Suprapubic skin (tissue), 4 donors: ENCODE data around the gene DSCAML1. TPM values are rescaled to one million over a fixed set of nuclear protein-coding genes. Genes with fewer than 3 reads are reported as not detected.

Source experiments
- DNase-seq, 2 donors: peaks; one replicate each; pipeline ENCODE4 v3.0.0-alpha.2; 2019; ENCODE audit warnings: low spot score in 2 of 2
- H3K27ac ChIP-seq: fragments of 200-600 bp; sonication (generic); one replicate; pipeline ENCODE4 v1.5.1; 2019
- H3K27me3 ChIP-seq: fragments of 200-600 bp; sonication (generic); one replicate; pipeline ENCODE4 v1.5.1; 2019
- H3K36me3 ChIP-seq: fragments of 200-600 bp; sonication (generic); one replicate; pipeline ENCODE4 v1.5.1; 2019
- H3K4me1 ChIP-seq: fragments of 200-600 bp; sonication (generic); one replicate; pipeline ENCODE4 v1.5.1; 2019
- H3K4me3 ChIP-seq: fragments of 200-600 bp; sonication (generic); one replicate; pipeline ENCODE4 v1.5.1; 2019; ENCODE audit warnings: mild to moderate bottlenecking
- H3K9me3 ChIP-seq: fragments of 200-600 bp; sonication (generic); one replicate; pipeline ENCODE4 v1.5.1; 2019
- EP300 ChIP-seq: sonication (generic); formaldehyde crosslinking; IDR thresholded peaks from one replicate; pipeline ENCODE4 v1.6.1; 2017; ENCODE audit warnings: antibody characterized with exemption
- POLR2A ChIP-seq, 2 donors: fragments of 450-650 bp; IDR thresholded peaks; one replicate each; pipeline ENCODE4 v1.6.1; 2017; ENCODE audit warnings: antibody characterized with exemption in 2 of 2, mild to moderate bottlenecking in 2 of 2, moderate library complexity in 2 of 2
- POLR2AphosphoS5 ChIP-seq, 3 donors: sonication (generic); formaldehyde crosslinking; IDR thresholded peaks; one replicate each; pipeline ENCODE4 v1.6.1; 2017; ENCODE audit warnings: antibody characterized with exemption in 3 of 3
- WGBS: methylation state at CpG from one replicate; pipeline ENCODE4 v1.1.5; 2018; 5-methylcytosine and 5-hydroxymethylcytosine counted together
- total RNA-seq, 4 donors: library from RNA; depleted of rRNA; stranded (reverse); fragments of >200 nt; gene quantifications; one replicate each; pipeline ENCODE4 v1.1.0, GENCODE V29; 2016
- TF ChIP-seq, protein P1 (sequence below), 2 donors: fragments of 200-600 bp in 1 of 2; fragments of 450-650 bp in 1 of 2; sonication (generic) in 1 of 2; IDR thresholded peaks; one replicate each; pipeline ENCODE4 v1.5.1; 2016 to 2019; ENCODE audit warnings: antibody characterized with exemption in 2 of 2, mild to moderate bottlenecking in 1 of 2, moderate library complexity in 1 of 2

Gene DSCAML1
- total RNA-seq, 4 donors from 2014 or later = 0.11 to 0.24 (median 0.21) TPM; not detected in 1

DNA sequence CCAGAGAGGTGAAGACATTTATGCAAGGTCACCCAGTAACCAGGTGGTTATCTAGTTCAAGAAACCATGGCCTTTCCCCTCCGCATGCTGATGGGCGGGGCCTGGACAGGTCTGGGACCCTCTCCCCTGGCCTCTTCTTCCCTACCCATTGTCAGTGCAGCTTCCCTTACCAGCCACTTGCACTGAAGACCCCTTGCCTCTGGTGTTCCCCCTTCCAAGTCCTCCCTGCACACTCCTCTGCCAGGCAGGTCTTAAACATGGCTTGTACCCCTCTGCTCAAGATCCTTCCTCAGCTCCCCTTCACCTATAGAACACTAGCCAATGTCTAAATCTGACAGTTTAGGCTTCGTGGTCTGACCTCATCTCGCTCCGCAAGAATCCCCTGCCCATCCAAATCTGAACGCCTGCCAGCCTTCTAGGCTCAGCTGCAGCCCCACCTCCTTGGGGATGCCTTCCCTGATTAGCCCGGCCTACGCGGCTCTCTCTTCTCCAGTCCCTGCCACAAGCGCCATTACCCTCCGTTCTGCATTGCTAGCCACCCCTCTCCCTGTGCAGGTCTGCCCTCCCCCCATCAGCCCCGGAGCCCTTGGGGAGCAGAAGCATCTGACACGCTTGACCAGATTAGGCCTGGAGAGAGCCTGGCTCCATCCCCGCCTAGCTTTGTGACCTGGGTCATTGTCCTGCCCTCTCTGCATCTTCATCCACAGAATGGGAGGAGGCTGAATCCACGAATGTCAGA, 213.8 kb downstream of the DSCAML1 start:
- H3K27ac ChIP-seq = no peak overlapping the region
- H3K36me3 ChIP-seq = no peaks in the 10 kb centered on the region
- H3K9me3 ChIP-seq = no peaks in the 10 kb centered on the region
- TF ChIP-seq POLR2AphosphoS5 (IDR thresholded peaks at IDR 0.05) (no peak), POLR2A (IDR thresholded peaks at IDR 0.05) (no peak), EP300 (no peak)
- TF ChIP-seq, protein P1, sequence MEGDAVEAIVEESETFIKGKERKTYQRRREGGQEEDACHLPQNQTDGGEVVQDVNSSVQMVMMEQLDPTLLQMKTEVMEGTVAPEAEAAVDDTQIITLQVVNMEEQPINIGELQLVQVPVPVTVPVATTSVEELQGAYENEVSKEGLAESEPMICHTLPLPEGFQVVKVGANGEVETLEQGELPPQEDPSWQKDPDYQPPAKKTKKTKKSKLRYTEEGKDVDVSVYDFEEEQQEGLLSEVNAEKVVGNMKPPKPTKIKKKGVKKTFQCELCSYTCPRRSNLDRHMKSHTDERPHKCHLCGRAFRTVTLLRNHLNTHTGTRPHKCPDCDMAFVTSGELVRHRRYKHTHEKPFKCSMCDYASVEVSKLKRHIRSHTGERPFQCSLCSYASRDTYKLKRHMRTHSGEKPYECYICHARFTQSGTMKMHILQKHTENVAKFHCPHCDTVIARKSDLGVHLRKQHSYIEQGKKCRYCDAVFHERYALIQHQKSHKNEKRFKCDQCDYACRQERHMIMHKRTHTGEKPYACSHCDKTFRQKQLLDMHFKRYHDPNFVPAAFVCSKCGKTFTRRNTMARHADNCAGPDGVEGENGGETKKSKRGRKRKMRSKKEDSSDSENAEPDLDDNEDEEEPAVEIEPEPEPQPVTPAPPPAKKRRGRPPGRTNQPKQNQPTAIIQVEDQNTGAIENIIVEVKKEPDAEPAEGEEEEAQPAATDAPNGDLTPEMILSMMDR (IDR thresholded peaks at IDR 0.05) = no peak
- H3K4me1 ChIP-seq = no peaks in the 10 kb centered on the region
- 58% methylated on average over 15 of the region's 15 CpGs for WGBS
- H3K4me3 ChIP-seq = no peak overlapping the region
- peak; percentile 41 to 73 for DNase-seq
- H3K27me3 ChIP-seq = peaks cover 14% of the 10 kb centered on the region

DNA sequence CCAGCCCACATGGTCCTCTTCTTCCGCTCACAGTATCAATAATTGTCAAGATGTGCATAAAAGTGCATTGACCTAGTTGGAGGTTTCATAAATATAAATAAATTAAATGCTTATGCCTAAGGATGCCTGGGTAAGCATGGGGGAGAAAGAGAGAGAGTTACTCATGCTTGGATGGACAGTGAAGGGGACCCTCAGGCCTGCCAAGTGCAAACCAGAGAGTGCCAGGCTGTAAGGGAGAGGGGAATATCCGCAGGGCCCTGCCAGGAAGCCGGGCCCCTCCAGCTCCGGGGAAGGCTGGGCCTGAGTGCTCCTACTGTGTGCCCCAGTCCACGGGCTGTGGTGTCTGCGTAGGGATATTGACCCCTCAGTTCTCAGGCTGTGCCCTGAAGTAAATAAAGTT, 214.6 kb downstream of the DSCAML1 start:
- no peak for DNase-seq
- Histone ChIP-seq H3K36me3 (no peaks in the 10 kb centered on the region), H3K9me3 (no peaks in the 10 kb centered on the region), H3K27ac (no peak overlapping the region), H3K4me1 (no peaks in the 10 kb centered on the region), H3K27me3 (peaks cover 7% of the 10 kb centered on the region), H3K4me3 (no peak overlapping the region)
- TF ChIP-seq EP300 (no peak), POLR2A (IDR thresholded peaks at IDR 0.05) (no peak), POLR2AphosphoS5 (IDR thresholded peaks at IDR 0.05) (no peak)
- TF ChIP-seq, protein P1 (IDR thresholded peaks at IDR 0.05) = no peak
- WGBS = 86% methylated on average over 6 of the region's 6 CpGs

DNA sequence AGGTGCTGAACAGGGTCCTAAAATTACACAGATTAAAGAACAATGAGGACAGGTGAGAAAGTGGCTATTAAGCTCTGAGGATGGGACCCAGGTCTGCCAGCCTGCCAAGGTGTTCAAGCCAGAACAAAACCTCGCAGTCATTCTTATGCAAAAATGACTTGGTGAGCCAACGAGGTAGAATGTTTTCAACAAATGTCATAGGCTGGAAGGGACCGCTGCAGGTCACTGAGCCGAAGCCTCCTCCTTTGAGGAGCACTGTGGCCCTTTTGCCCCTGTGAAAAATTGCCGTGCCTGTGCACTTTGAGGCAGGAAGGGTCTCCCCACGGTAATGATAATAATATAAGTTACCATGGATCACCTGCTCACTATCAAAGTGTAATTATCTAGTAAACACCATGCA, 216.2 kb downstream of the DSCAML1 start:
- DNase-seq = no peak
- TF ChIP-seq, protein P1 (IDR thresholded peaks at IDR 0.05) = no peak
- TF ChIP-seq POLR2A (IDR thresholded peaks at IDR 0.05) (no peak), EP300 (no peak), POLR2AphosphoS5 (IDR thresholded peaks at IDR 0.05) (no peak)
- 72% methylated on average over 6 of the region's 6 CpGs for WGBS
- Histone ChIP-seq H3K27me3 (no peaks in the 10 kb centered on the region), H3K36me3 (no peaks in the 10 kb centered on the region), H3K27ac (no peak overlapping the region), H3K9me3 (no peaks in the 10 kb centered on the region), H3K4me1 (no peaks in the 10 kb centered on the region), H3K4me3 (no peak overlapping the region)

DNA sequence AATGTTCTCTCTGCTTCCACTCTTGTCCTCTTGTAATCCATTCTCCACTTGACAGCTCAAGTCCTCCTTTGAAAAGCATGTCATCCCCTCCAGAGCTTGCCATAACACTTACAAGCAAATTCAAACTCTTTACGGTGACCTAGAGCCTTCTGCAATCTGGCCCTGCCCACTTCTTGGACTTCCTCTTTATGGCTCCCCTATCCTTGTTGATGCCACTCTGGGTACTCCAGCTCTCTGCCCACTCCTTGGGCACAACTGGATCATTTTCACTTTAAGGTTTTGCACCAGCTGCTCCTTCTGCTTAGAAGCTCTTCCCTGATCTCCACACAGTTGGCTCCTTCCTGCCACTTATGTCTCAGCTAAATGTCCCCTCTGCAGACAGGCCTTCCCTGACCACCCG, 217.9 kb downstream of the DSCAML1 start:
- WGBS = 79% methylated on average over 2 of the region's 2 CpGs
- H3K4me3 ChIP-seq = no peak overlapping the region
- H3K27ac ChIP-seq = no peak overlapping the region
- no peaks in the 10 kb centered on the region for H3K4me1 ChIP-seq
- TF ChIP-seq POLR2A (IDR thresholded peaks at IDR 0.05) = no peak
- no peak for TF ChIP-seq EP300
- no peak for TF ChIP-seq POLR2AphosphoS5 (IDR thresholded peaks at IDR 0.05)
- TF ChIP-seq, protein P1 (IDR thresholded peaks at IDR 0.05) = no peak
- no peaks in the 10 kb centered on the region for H3K27me3 ChIP-seq
- no peaks in the 10 kb centered on the region for H3K36me3 ChIP-seq
- peak in 1 of 2 donors; percentile 8 for DNase-seq
- no peaks in the 10 kb centered on the region for H3K9me3 ChIP-seq

DNA sequence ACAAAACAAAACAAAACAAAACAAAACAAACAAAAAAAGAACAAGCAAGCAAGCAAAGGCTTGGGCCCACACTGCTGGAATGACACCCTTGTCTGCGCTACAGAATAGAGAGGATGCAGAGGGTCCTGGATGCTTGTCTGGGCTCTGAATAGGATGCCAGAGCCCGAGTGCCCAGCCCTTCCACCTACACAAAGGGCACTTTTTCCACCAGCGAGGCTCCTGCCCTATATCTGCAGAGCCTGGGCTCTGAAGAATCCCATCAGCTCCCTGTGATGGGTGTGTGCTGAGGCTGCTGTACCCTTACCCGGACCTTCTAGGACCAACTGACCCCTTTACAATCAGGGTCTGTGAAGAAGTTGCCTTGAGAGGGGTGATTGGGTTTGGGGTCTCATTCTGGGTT, 221.2 kb downstream of the DSCAML1 start:
- no peak overlapping the region for H3K27ac ChIP-seq
- no peaks in the 10 kb centered on the region for H3K4me1 ChIP-seq
- H3K36me3 ChIP-seq = no peaks in the 10 kb centered on the region
- no peaks in the 10 kb centered on the region for H3K9me3 ChIP-seq
- WGBS = 87% methylated on average over 4 of the region's 4 CpGs
- H3K4me3 ChIP-seq = no peak overlapping the region
- peak in 1 of 2 donors; percentile 16 for DNase-seq
- TF ChIP-seq EP300 (no peak), POLR2A (IDR thresholded peaks at IDR 0.05) (no peak), POLR2AphosphoS5 (IDR thresholded peaks at IDR 0.05) (no peak)
- TF ChIP-seq, protein P1 (IDR thresholded peaks at IDR 0.05) = no peak
- no peaks in the 10 kb centered on the region for H3K27me3 ChIP-seq
